Testis (tissue), 3 donors: Measurements from ENCODE around the gene CD8B. TPM values are rescaled to one million over a fixed set of nuclear protein-coding genes. Genes with fewer than 3 reads are reported as not detected.

Experiments
- DNase-seq: peaks from one replicate; pipeline ENCODE4 v3.0.0-alpha.2; 2019
- H3K27ac ChIP-seq, 2 donors: fragments of 200-600 bp; sonication (generic); one replicate each; pipeline ENCODE4 v1.5.1; 2019
- H3K27me3 ChIP-seq: fragments of 200-600 bp; sonication (generic); one replicate; pipeline ENCODE4 v1.5.1; 2019
- H3K36me3 ChIP-seq: fragments of 200-600 bp; sonication (generic); one replicate; pipeline ENCODE4 v1.5.1; 2017; ENCODE audit warnings: low read depth; ENCODE audit errors: missing control alignments
- H3K4me1 ChIP-seq: fragments of 200-600 bp; sonication (generic); one replicate; pipeline ENCODE4 v1.5.1; 2019
- H3K4me3 ChIP-seq, 2 donors: fragments of 200-600 bp; sonication (generic); one replicate each; pipeline ENCODE4 v1.5.1; 2017 to 2019
- H3K9me3 ChIP-seq: fragments of 200-600 bp; sonication (generic); one replicate; pipeline ENCODE4 v1.5.1; 2017
- CTCF ChIP-seq, 3 experiments: fragments of 450-650 bp in 2 of 3; fragments of 200-600 bp in 1 of 3; sonication (generic) in 1 of 3; IDR thresholded peaks; one replicate each; pipeline ENCODE4 v1.5.1; 2016 to 2019; ENCODE audit warnings: antibody characterized with exemption in 3 of 3, mild to moderate bottlenecking in 2 of 3, moderate library complexity in 1 of 3
- POLR2A ChIP-seq: fragments of 450-650 bp; IDR thresholded peaks from one replicate; pipeline ENCODE4 v1.6.1; 2017; ENCODE audit warnings: antibody characterized with exemption, mild to moderate bottlenecking, moderate library complexity
- WGBS, 2 donors: methylation state at CpG; one replicate each; pipeline ENCODE4 v1.1.5; 2018; 5-methylcytosine and 5-hydroxymethylcytosine counted together
- intact Hi-C: fragments of 100-400 bp; cut with DNase I; formaldehyde crosslinking; loops from one replicate; pipeline ENCODE4 v1.15.1; 2023; ENCODE audit warnings: low total_unique reads
- polyA plus RNA-seq: library from polyadenylated mRNA; stranded (reverse); fragments of 350-450 nt; fragmentation: Illumina TruSeq; extraction: RNeasy Lipid Tissue Mini Kit (QIAGEN cat#74804); gene quantifications from one replicate; pipeline ENCODE4 v1.2.3, GENCODE V29; 2014; ENCODE audit warnings: low read depth, low replicate concordance; ENCODE audit not compliant: insufficient read depth
- total RNA-seq, 2 donors: library from RNA; depleted of rRNA; stranded (reverse); fragments of >200 nt; gene quantifications; one replicate each; pipeline ENCODE4 v1.2.3, GENCODE V29; 2016

The CD8B gene
- total and polyA plus RNA-seq, 3 donors from 2014 or later: 0.43 to 2.2 TPM; not detected in 1

GRCh38 chr2:86788881-86789686 lies 72.6 kb downstream of the CD8B start:
- H3K9me3 ChIP-seq: no peaks in the 10 kb centered on the region
- H3K27me3 ChIP-seq: no peaks in the 10 kb centered on the region
- peaks cover 17% of the 10 kb centered on the region for H3K4me1 ChIP-seq
- peak; percentile 37 for DNase-seq
- WGBS, 2 donors: 6 to 7% methylated on average over 13 to 55 of the region's 64 CpGs
- H3K4me3 ChIP-seq: no peak overlapping the region
- no peak for TF ChIP-seq CTCF (IDR thresholded peaks at IDR 0.05)
- no peak for TF ChIP-seq POLR2A
- H3K27ac ChIP-seq: no peak overlapping the region
- intact Hi-C loops: no loop called here
- no peaks in the 10 kb centered on the region for H3K36me3 ChIP-seq

- 10 to 20% methylated on average over 7 of the region's 7 CpGs for WGBS, 2 donors
- H3K9me3 ChIP-seq: no peaks in the 10 kb centered on the region
- TF ChIP-seq POLR2A: no peak
- TF ChIP-seq CTCF (IDR thresholded peaks at IDR 0.05): no peak
- H3K36me3 ChIP-seq: no peaks in the 10 kb centered on the region
- no peaks in the 10 kb centered on the region for H3K27me3 ChIP-seq
- intact Hi-C loops: no loop called here
- no peak overlapping the region for H3K4me3 ChIP-seq
- H3K4me1 ChIP-seq: peaks cover 17% of the 10 kb centered on the region
- no peak overlapping the region for H3K27ac ChIP-seq
- no peak for DNase-seq
Measured at GRCh38 chr2:86788165-86788564, 73.5 kb downstream of the CD8B start.

GRCh38 chr2:86787736-86788135 lies 74.0 kb downstream of the CD8B start:
- H3K9me3 ChIP-seq: no peaks in the 10 kb centered on the region
- peaks cover 17% of the 10 kb centered on the region for H3K4me1 ChIP-seq
- intact Hi-C loops: no loop called here
- H3K36me3 ChIP-seq: no peaks in the 10 kb centered on the region
- no peaks in the 10 kb centered on the region for H3K27me3 ChIP-seq
- H3K4me3 ChIP-seq: no peak overlapping the region
- 10 to 27% methylated on average over 2 of the region's 2 CpGs for WGBS, 2 donors
- peak; percentile 52 for DNase-seq
- H3K27ac ChIP-seq: no peak overlapping the region
- TF ChIP-seq POLR2A (no peak), CTCF (IDR thresholded peaks at IDR 0.05) (no peak)

- 44 to 48% methylated on average over 7 to 10 of the region's 10 CpGs for WGBS, 2 donors
- intact Hi-C loops: no loop called here
- Histone ChIP-seq H3K4me3 (peak overlapping the region in 1 of 2 donors; percentile 24), H3K27me3 (no peaks in the 10 kb centered on the region), H3K27ac (no peak overlapping the region), H3K36me3 (no peaks in the 10 kb centered on the region), H3K9me3 (no peaks in the 10 kb centered on the region), H3K4me1 (peaks cover 17% of the 10 kb centered on the region)
- no peak for TF ChIP-seq CTCF (IDR thresholded peaks at IDR 0.05)
- no peak for TF ChIP-seq POLR2A
- no peak for DNase-seq
Measured at GRCh38 chr2:86786001-86786536, 75.6 kb downstream of the CD8B start.

- H3K4me3 ChIP-seq: peak overlapping the region in 1 of 2 donors; percentile 24
- peaks cover 17% of the 10 kb centered on the region for H3K4me1 ChIP-seq
- H3K27ac ChIP-seq: no peak overlapping the region
- intact Hi-C loops: no loop called here
- WGBS, 2 donors: 63 to 90% methylated on average over 9 of the region's 9 CpGs
- H3K27me3 ChIP-seq: no peaks in the 10 kb centered on the region
- no peaks in the 10 kb centered on the region for H3K9me3 ChIP-seq
- DNase-seq: no peak
- no peaks in the 10 kb centered on the region for H3K36me3 ChIP-seq
- no peak for TF ChIP-seq POLR2A
- TF ChIP-seq CTCF (IDR thresholded peaks at IDR 0.05): no peak
Measured at GRCh38 chr2:86785456-86785855, 76.2 kb downstream of the CD8B start.
